GM12878 (cell line): Measurements from ENCODE around the gene ANKRD34C. TPM values are rescaled to one million over a fixed set of nuclear protein-coding genes. Genes with fewer than 3 reads are reported as not detected.

Experiments used
- ATAC-seq: fragments of 200-7000 bp; cut with Tn5 transposase; 3 replicates; pipeline ENCODE4 v1.9.1; 2020; ENCODE audit warnings: mild to moderate bottlenecking, moderate library complexity
- BruUV-seq: library from RNA; stranded (reverse); fragments of 400-500 nt; replicated peaks from 2 replicates; lab custom pipeline; 2021; lab: Mats Ljungman, UMichigan
- CTCF ChIA-PET: fragments of 300-600 bp; sonication (Branson Sonifier 250); formaldehyde crosslinking; extraction: SDS; loops from one replicate; lab custom pipeline; 2021; ENCODE audit warnings: inconsistent platforms; lab: Yijun Ruan, JAX
- POLR2A ChIA-PET: fragments of 350-600 bp; formaldehyde crosslinking; extraction: SDS; loops from one replicate; lab custom pipeline; 2021; ENCODE audit warnings: inconsistent platforms; lab: Charles Lee
- RAD21 ChIA-PET: fragments of 300-600 bp; sonication (Branson Sonifier 250); formaldehyde crosslinking; loops from one replicate; lab custom pipeline; 2023; ENCODE audit warnings: antibody characterized with exemption; ENCODE audit not compliant: unreplicated experiment; lab: Charles Lee
- SMC1A ChIA-PET: fragments of 300-600 bp; sonication (Branson Sonifier 250); formaldehyde crosslinking; loops from one replicate; lab custom pipeline; 2023; ENCODE audit not compliant: unreplicated experiment, uncharacterized antibody; lab: Charles Lee
- DNase-seq: peaks from one replicate; pipeline ENCODE4 v3.0.0-alpha.2; 2011; ENCODE audit warnings: low read depth, low spot score
- FAIRE-seq: peaks from 3 replicates; lab custom pipeline; 2011; peaks lifted over from hg19 to GRCh38; lab: Jason Lieb, UNC
- H2AFZ ChIP-seq: 2 replicates; pipeline ENCODE4 v1.6.0; 2011; ENCODE audit warnings: low read depth, low read length, control low read depth; ENCODE audit not compliant: control insufficient read depth
- H3K27ac ChIP-seq: 2 replicates; pipeline ENCODE4 v1.5.1; 2011; ENCODE audit warnings: control low read depth; ENCODE audit not compliant: control insufficient read depth, insufficient read depth
- H3K27me3 ChIP-seq, 2 experiments: replicated peaks in 1 of 2; 2 replicates each; pipeline versions ENCODE4 v1.6.0 to v1.6.1; 2011; ENCODE audit warnings: low read length in 1 of 2; ENCODE audit not compliant: control insufficient read depth in 2 of 2, insufficient read depth in 2 of 2
- H3K36me3 ChIP-seq, 2 experiments: 2 replicates each; pipeline ENCODE4 v1.5.1; 2011; ENCODE audit warnings: low read length in 1 of 2; ENCODE audit not compliant: control insufficient read depth in 2 of 2, insufficient read depth in 2 of 2
- H3K4me1 ChIP-seq: 2 replicates; pipeline ENCODE4 v1.6.1; 2011; ENCODE audit warnings: mild to moderate bottlenecking, low read length, moderate library complexity, mixed read lengths; ENCODE audit not compliant: control insufficient read depth, insufficient read depth
- H3K4me2 ChIP-seq: 2 replicates; pipeline ENCODE4 v1.6.0; 2011; ENCODE audit warnings: control low read depth; ENCODE audit not compliant: control insufficient read depth, insufficient read depth
- H3K4me3 ChIP-seq: fragments of 200-600 bp; sonication (generic); 2 replicates; pipeline ENCODE4 v1.5.1; 2016
- H3K79me2 ChIP-seq: 2 replicates; pipeline ENCODE4 v1.6.0; 2011; ENCODE audit warnings: low read length; ENCODE audit not compliant: control insufficient read depth, insufficient read depth
- H3K9ac ChIP-seq: 2 replicates; pipeline ENCODE4 v1.8.0; 2011; ENCODE audit warnings: low read length, control low read depth, mixed read lengths; ENCODE audit not compliant: control insufficient read depth, insufficient read depth
- H3K9me3 ChIP-seq: replicated peaks from 3 replicates; pipeline ENCODE4 v1.5.1; 2011; ENCODE audit warnings: mild to moderate bottlenecking, low read length; ENCODE audit not compliant: control insufficient read depth, insufficient read depth
- H4K20me1 ChIP-seq: 2 replicates; pipeline ENCODE4 v1.6.0; 2011; ENCODE audit not compliant: control insufficient read depth, insufficient read depth
- ASH2L ChIP-seq: fragments of 300-600, 200-600 bp; sonication (generic); IDR thresholded peaks from 2 replicates; pipeline ENCODE4 v1.6.1; 2017; ENCODE audit warnings: low read depth, mild to moderate bottlenecking, borderline replicate concordance
- ATF7 ChIP-seq: fragments of 450-650 bp; IDR thresholded peaks from 2 replicates; pipeline ENCODE4 v1.6.1; 2016; ENCODE audit warnings: low read depth, mild to moderate bottlenecking
- BCL3 ChIP-seq: IDR thresholded peaks from 2 replicates; pipeline ENCODE4 v1.6.1; 2011; ENCODE audit warnings: borderline replicate concordance, low read depth, mild to moderate bottlenecking, moderate library complexity, low read length; ENCODE audit not compliant: insufficient read depth, poor library complexity, severe bottlenecking
- CEBPZ ChIP-seq: fragments of 150-350 bp; IDR thresholded peaks from 2 replicates; pipeline ENCODE4 v1.6.1; 2016; ENCODE audit warnings: low read depth, low read length
- CHD1 ChIP-seq: IDR thresholded peaks from 2 replicates; pipeline ENCODE4 v1.6.1; 2012; ENCODE audit warnings: low read depth, low read length, improper control_type of control experiment
- FOXK2 ChIP-seq: fragments of 450-650 bp; IDR thresholded peaks from 2 replicates; pipeline ENCODE4 v1.6.1; 2017; ENCODE audit warnings: mild to moderate bottlenecking, moderate library complexity
- NFXL1 ChIP-seq: fragments of 450-650 bp; IDR thresholded peaks from 2 replicates; pipeline ENCODE4 v1.6.1; 2017; ENCODE audit warnings: antibody characterized with exemption, mild to moderate bottlenecking, borderline replicate concordance
- POLR2AphosphoS5 ChIP-seq: IDR thresholded peaks from 2 replicates; pipeline ENCODE4 v1.6.1; 2011; ENCODE audit warnings: mild to moderate bottlenecking, low read length, inconsistent platforms
- SUPT20H ChIP-seq: IDR thresholded peaks from 2 replicates; pipeline ENCODE4 v1.6.1; 2011; ENCODE audit warnings: low read depth, mild to moderate bottlenecking, low read length, moderate library complexity, borderline replicate concordance; ENCODE audit not compliant: control insufficient read depth
- USF1 ChIP-seq: IDR thresholded peaks from 2 replicates; pipeline ENCODE4 v1.6.1; 2011; ENCODE audit warnings: borderline replicate concordance, low read depth, mild to moderate bottlenecking, moderate library complexity, mixed read lengths, low read length; ENCODE audit not compliant: insufficient read depth; ENCODE audit errors: extremely low read length
- USF2 ChIP-seq: IDR thresholded peaks from 2 replicates; pipeline ENCODE4 v1.6.1; 2011; ENCODE audit warnings: low read depth, low read length, improper control_type of control experiment, borderline replicate concordance
- WGBS: methylation state at CpG from one replicate; pipeline ENCODE4 v1.1.6; 2016; ENCODE audit warnings: low lambda C conversion rate; ENCODE audit not compliant: insufficient replicate concordance, insufficient coverage; ENCODE audit errors: missing lambda C conversion rate; 5-methylcytosine and 5-hydroxymethylcytosine counted together
- in situ Hi-C: fragments of 300-500 bp; cut with MboI; formaldehyde crosslinking; loops from 9 replicates; pipeline ENCODE4 v1.14.3; 2018; ENCODE audit warnings: mixed read lengths
- intact Hi-C: fragments of 100-400 bp; cut with micrococcal nuclease; formaldehyde crosslinking; loops from one replicate; pipeline ENCODE4 v1.14.2; 2022; ENCODE audit not compliant: unreplicated experiment
- polyA plus RNA-seq, 11 experiments: library from polyadenylated mRNA; depleted of rRNA in 4 of 11; unstranded in 6 of 11; stranded (reverse) in 5 of 11; fragments of >200 nt; fragmentation: Nextera tagmentation in 4 of 11; fragmentation: Illumina TruSeq in 1 of 11; extraction: Ambion mirVana in 4 of 11; extraction: Trizol in 1 of 11; gene quantifications; 1 replicate in 1 of 11; 2 replicates in 10 of 11; pipeline versions ENCODE4 v1.2.1 to v1.2.3, GENCODE V29; 2011 to 2016; ENCODE audit warnings: inconsistent platforms in 2 of 11, missing spikeins in 2 of 11, low read depth in 1 of 11
- total RNA-seq, 4 experiments: library from RNA; depleted of rRNA in 3 of 4; stranded (reverse); fragments of >200 nt in 3 of 4; fragmentation: Illumina TruSeq in 1 of 4; extraction: Trizol in 1 of 4; gene quantifications; 2 replicates each; pipeline versions ENCODE4 v1.2.1 to v1.2.3, GENCODE V29; 2013 to 2021

Gene ANKRD34C
- total and polyA plus RNA-seq, 10 of the 15 experiments (the other 5 are each of a cell fraction or from before 2014, with no cell fraction given) = 0.01 TPM; not detected in 9

- no peaks in the 10 kb centered on the region for H3K79me2 ChIP-seq
These were observed 25.1 kb upstream of the ANKRD34C start for GRCh38 chr15:79257454-79257853.

More at GRCh38 chr15:79257454-79257853, 25.1 kb upstream of the ANKRD34C start:
- Histone ChIP-seq H3K4me1 (no peaks in the 10 kb centered on the region), H3K4me3 (no peak overlapping the region), H3K36me3 (no peaks in the 10 kb centered on the region), H3K9me3 (no peaks in the 10 kb centered on the region), H3K27me3 (no peaks in the 10 kb centered on the region; a peak in 2 of 4 replicates), H3K9ac (no peak overlapping the region), H4K20me1 (no peaks in the 10 kb centered on the region), H3K4me2 (no peak overlapping the region), H3K27ac (no peak overlapping the region), H2AFZ (no peak overlapping the region)
- intact Hi-C loops = no loop called here
- ATAC-seq (no peak), DNase-seq (no peak), FAIRE-seq (no peak)
- no TSS peak for BruUV-seq
- RAD21 ChIA-PET = no interaction called here
- POLR2A ChIA-PET = no interaction called here
- SMC1A ChIA-PET = no interaction called here
- CTCF ChIA-PET = no interaction called here
- 22% methylated on average over 8 of the region's 8 CpGs for WGBS
- no peak for TF ChIP-seq NFXL1
- no peak for TF ChIP-seq CHD1
- TF ChIP-seq USF2 = no peak
- TF ChIP-seq POLR2AphosphoS5 = no peak
- TF ChIP-seq ASH2L = no peak
- no peak for TF ChIP-seq ATF7
- no peak for TF ChIP-seq USF1
- TF ChIP-seq BCL3 = no peak
- no peak for TF ChIP-seq FOXK2
- TF ChIP-seq SUPT20H = no peak
- no peak for TF ChIP-seq CEBPZ
- in situ Hi-C loops = no loop called here
